A204.1 (cell line): Measurements from ENCODE around the gene ARHGEF7.

Source experiments
- FAIRE-seq: peaks from 2 replicates; lab custom pipeline; 2012; peaks lifted over from hg19 to GRCh38; lab: Jason Lieb, UNC

The ARHGEF7 gene

DNA sequence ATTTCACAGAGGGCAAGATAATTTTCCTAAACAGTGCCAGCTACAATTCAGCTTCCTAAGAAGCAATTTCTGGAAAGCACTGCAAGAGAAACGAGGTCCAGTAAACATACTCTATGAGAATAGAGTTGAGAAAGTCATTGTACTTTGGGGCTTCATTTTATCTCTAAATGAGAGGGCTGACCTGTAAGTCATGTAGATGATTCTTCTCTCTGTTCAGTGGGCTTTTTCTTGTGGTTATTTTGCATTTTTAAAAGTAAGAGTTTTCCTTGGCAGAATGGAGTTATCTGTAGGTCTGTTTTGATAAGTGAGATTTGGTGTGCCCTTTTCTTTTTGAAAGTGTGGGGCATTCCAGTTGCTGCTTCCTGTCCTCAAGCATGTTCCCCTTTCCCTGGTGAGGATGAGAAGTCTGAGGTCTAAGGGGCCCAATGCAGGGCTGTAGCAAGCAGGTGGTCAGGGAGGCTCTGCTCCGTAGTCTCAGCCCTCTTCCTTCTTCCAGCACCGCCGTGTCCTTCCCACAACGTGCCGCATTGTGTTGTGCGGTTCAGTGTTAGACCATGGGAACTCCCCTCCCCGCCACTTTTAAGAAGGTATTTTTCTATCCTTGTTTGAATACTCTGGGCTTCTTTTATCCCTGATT lies 86.3 kb downstream of the ARHGEF7 start:
- FAIRE-seq: no peak

DNA sequence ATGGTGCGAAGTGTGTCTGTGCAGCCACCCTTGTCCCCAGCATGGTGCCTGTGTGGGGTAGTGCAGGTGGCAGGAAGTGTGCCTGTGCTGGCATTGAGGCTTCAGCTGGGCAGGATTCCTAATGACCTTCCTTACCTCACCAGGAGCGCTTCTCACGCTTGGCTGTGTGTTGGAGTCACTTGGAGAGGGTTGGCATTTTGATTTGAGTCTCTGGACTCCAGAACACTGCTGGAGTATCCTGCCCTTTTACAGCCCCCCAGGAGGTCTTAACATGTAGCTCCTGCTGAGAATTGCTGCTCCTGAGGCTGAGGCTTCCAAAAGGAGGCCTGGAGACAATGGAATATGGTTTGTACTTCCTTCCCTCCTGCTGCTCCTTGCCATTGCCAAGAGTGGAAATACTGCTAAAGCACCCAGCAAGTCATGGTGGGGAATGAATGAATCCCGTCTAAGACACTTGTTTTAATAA lies 87.1 kb downstream of the ARHGEF7 start:
- no peak for FAIRE-seq

DNA sequence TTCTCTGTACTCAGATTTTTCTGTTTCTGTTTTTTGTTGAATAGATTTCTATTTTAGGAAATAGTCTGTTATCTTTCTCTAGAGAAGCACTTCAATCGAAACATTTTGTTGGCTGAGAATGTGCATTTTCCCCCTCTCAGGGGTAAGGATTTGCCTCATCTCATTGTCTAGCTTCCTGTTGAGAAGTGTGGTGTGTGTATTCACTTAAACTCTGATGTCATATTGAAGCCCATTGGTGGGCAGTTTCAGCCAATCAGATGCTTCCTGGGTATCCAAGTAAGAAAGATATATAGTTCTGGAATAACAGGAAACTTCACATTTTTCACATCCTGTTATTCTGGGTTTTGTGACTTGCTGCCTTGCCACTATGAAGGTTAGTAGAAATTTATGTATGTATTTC lies 87.6 kb downstream of the ARHGEF7 start:
- no peak for FAIRE-seq

DNA sequence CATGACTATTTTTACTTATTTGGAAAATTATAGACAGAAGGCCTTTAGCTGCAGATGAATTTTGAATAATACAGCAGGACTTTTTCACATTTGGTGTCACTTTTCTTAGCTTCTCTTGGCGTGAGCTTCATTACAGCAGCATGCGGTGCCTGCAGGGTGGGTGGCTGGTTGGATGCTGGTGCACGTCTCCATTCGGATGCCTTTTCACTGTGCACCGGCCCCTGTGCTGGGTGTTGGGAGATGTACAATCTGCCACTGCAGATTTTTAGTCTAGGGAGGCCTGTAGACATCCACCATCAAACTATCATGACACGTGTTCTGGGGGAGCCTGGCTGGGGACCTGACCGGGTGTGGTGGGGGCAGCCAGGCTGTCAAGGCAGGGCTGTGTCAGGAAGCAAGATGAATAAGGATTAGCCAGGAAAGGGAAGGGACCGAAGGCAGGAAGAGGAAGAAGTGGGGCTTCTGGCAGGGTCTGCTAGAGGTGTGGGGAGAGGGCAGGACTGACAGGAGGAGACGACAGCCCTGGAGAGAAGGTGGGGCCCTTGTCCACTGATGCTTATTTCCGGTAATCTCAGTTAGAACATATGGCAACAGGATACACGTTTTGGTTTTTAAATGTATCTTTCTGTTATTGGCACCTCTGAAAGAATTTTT lies 88.8 kb downstream of the ARHGEF7 start:
- FAIRE-seq: no peak

DNA sequence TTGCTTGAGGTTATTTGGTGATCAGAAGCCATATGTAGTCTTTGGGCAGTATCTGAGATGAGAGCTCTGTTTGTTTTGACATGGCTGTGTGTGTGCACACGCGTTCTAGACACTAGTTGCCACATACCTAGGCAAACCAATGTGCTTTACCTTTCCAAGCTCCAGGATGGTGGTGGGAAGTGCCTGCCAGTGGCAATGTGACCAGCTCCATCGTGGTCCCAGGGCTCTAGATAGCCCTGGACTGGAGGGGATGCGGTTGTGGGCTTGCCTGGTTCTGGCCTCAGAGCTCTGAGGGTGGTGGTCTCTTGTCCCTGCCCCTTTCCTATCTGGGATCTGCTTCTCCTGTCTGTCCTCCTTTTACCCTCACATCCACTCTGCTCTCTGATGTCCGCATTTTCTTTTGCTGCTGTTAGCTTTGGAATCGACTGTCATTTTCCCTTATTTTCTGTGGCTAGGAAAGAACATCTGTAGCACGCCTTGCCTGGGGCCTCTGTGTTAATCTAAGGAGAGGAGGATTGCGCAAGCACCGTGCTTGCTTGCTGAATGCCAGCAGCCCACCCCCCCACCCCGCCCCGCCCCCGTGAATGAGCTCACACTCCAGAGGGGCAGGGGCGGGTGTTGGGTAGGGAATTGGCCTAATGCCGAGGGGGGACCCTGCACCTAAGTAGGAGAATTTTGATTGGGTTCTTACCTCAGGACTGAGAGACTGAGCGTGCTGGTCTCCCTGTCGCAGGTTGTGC lies 89.5 kb downstream of the ARHGEF7 start:
- no peak for FAIRE-seq

DNA sequence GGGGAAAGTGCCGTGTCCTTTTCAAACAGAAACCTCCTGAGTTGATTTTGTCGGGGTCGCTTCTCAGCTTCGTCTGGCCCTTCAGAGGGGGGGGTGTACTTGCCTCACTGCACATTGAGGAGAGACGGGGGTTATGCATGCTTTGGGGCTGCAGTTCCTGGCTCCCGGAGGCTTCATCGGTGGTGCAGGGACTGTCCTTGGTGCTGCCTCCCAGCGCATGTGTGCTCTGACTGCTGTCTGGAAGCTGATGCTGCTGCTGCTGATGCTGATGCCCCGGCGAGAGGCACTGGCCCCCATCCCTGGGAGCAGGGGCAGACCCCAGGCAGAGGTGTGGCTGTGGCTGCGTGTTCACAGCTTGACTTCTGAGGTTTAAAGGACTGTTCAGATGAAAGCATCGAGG lies 91.0 kb downstream of the ARHGEF7 start:
- FAIRE-seq: no peak

DNA sequence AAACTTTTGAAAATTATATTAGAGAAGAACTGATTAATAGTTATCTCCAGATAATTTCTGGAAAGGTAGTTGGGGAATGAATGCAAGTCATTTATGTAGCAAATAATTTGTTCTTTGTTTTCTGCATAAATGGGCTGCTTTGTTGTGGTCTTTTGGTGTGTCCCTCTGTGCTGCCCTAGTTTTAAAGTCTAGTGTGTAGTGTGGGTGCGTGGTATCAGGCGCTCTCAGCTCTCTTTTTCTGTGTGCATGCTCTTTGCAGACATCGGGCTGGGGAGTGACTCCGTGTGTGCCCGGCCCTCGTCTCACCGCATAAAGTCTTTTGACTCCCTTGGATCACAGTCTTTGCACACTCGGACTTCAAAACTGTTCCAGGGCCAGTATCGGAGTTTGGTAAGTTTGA lies 94.5 kb downstream of the ARHGEF7 start:
- no peak for FAIRE-seq

DNA sequence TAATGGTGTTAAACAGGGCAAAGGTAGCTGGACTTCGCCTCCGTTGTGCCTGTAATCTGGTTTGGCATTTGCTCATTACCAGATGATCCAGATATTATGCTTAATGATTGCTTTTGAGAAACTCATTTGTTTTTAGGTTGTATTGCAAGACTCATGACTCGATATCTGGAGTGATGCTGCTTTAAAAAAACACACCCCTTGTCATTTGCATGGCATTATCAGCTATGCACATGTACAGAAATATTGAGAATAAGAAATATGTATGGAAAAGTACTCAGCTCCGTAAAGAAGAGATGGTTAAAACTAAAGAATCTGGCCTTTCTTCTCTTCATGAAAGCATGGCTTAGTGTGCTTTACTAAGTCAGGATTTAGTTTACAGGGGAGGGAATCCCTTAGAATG lies 95.0 kb downstream of the ARHGEF7 start:
- FAIRE-seq: no peak

DNA sequence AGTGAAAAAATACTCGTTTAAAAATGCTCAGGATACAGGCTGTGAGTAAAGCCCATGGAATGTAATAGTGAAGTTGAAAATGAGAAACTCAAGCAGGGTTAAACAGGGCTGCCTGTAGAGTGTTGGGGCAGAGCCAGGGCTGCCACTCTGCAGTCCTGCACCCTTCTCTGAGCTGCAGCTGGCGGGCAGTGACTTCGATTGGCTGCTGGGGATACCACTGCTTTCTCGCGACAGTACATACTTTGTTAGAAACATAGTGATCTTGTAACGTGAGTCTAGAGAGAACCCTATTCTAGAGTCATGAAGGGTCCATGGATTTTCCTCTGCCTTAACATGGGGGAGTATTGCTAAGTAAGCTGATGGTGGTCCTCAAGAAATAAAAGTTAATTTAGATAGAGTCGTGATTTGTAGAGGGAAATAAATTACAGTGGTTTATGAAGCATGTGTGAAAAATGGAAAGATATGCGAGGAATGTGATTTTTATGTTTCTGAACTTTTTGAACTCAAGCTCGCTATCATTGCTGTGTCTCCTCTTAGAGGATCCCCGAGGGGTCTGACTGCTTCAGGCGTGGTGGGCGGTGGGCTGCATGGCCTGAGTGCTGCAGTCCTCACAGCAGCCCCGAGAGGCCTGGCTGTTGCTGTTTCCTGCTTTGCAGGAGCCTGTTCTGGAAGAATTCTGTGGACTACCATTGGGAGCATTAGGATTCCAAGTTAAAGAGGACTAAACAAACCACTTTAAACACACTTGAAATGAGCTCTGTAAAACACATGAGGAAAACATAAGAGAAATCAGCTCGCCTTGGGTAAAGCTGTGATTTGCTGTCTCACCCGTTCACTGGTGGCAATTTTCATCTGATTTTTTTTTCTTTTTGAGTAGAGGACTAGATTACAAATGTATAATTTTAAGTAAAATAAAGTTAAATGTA lies 95.7 kb downstream of the ARHGEF7 start:
- no peak for FAIRE-seq

DNA sequence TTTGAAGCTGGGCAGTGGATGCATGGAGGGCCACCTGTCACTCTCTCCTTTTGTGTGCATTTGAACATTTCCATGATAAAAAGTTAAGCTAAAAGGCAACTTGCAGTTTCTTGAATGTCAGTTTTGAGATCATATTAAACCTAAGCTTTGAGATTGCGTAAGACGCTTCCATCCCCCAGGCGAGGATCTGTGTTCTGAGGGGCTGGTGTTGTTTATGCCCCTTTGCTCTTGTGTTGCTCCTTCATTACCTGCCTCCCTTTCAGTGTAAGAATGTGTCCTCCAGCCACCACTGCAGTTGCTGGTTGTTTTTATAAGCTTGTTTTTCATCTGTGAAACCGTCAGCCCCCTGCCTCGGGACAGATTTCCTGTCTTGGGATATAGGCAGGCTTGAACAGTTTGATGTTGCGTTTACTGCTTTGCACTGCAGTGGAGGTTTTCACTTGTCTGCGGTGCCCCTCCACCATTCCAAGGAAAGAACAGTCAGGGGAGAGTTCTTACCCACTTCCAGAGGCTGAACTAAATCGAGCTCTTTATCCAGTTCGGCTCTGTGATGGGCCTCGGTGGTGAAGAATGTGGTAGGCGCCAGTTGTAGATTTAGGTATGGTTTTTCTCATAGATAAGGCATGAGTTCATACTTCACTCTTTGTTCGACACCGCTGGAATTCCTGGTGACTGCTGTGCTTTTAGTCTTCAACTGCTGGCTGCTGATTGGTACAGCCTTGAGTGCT lies 96.8 kb downstream of the ARHGEF7 start:
- FAIRE-seq: no peak

DNA sequence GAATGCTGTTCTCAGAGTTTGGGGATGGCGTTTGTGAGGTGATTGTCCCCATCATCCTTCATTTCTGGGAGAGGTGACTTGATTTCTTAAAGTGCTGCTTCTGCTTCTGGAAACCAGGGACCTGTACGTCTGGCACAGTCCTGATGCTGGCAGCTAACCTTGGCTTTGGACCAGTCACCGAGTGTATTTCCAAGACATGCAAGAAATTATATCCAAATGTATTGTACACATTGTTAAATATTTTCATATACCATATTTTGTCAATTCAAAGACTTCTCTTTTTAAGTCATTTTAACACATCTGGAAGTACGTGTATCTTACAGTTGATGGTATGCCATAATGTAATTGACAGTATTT lies 97.4 kb downstream of the ARHGEF7 start:
- FAIRE-seq: no peak

DNA sequence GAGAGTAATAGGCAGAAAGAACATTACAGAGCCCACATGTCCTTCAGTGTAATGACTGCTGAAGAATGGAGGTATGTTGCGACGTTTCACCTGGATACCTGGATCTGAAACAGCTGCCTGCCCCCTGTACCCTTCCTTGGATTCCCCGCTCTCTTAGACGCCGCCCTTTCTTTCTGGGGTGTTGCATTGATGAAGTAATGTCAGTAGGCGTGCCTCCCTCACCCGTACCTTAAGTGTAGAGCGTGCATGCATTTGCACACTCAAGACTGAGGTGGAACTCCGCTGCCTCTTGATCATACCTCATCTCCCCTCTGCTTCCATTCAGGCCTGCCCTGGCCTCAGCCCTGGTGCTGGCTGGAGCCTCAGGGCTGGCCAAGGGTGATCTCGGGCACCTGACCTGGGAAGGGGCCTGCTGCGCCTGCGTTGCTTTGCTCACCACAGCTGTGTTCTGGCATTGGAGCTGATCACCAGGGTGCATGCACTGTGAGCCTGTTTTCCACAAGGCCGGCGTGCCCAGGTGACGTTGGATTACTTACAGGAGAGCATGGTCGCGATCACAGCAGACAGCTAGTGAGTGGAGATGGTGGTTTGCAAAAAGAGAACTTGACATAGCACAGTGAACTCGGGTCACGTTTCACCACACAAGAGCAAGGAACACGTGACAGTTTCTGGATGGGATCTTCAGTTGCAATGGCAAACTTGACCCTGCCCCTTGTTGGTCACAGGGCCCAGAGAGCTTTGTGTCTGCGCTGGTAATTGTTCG lies 99.0 kb downstream of the ARHGEF7 start:
- FAIRE-seq: no peak

DNA sequence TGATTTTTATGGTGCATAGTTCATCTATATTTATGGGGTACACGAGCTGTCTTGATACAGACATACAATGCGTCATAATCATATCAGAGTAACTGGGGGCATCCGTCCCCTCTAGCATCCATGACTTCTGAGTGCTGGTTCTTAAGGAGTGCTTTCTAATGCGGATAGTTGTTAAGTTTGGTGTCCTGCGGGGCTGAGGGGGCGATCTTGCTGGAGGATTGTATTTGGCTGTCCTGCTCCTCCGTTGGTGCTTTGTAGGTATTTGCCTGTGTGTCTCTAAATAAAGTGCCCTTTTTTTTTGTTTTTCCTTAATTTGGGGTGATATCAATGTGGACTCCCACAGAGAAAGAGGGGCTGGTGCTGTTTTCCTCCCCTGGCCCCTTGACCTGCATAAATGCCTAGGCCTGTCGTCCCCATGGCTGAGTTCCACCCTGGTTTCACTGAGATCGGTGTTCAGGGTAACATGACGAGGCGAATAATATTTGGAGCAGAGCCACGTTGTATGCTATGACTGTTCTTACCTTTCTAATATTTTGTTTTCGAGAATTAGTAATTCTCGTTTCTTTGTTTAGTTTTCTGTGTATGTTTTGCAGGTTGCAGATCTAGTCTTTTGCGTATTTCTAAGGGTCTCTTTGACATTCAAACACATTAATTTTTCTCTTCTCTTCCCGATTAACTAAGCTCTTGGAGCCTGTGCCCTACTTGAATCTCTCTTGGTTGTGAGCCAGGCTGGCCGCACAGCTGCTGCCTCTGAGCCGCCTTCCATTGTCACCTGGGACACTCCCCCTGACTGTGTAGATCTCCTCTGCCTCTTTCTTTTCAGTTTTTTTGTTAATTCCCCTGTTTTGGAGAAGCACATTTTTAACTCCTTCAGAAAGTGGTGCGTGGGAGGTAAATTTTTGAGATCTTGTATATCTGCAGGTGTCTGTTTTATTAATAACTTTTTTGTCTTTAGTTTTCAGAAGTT lies 100.3 kb downstream of the ARHGEF7 start:
- FAIRE-seq: no peak

DNA sequence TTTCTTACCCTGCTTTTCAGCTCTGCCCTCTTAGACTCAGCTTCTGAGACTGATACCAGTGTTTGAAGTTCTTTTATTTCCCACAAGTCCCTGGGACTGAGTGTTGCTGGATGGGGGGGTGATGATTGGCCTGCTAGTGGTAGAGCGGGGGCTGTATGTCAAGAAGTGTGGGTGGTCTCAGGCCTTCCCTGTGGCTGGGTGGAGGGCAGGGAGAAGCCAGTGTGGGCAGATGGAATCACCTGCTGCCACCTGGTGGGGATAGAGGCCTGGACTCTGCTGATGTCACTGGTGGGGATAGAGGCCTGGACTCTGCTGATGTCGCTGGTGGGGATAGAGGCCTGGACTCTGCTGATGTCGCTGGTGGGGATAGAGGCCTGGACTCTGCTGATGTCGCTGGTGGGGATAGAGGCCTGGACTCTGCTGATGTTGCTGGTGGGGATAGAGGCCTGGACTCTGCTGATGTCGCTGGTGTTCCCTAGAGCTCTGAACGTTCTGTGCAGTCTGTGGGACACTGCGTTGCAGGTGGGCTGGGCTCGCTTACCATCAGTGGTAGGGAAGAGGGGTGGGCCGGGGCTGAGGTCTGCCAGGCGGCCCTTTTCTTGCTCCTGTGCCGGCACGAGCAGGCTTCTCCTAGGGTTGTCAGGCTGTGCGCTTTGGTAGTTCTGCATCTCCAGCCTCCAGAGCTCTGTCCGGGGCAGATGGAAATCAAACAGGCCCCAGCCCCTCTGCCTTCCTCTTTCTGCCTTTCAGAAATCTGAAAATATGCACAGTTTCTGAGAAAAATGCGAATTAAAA lies 101.3 kb downstream of the ARHGEF7 start:
- FAIRE-seq: no peak

DNA sequence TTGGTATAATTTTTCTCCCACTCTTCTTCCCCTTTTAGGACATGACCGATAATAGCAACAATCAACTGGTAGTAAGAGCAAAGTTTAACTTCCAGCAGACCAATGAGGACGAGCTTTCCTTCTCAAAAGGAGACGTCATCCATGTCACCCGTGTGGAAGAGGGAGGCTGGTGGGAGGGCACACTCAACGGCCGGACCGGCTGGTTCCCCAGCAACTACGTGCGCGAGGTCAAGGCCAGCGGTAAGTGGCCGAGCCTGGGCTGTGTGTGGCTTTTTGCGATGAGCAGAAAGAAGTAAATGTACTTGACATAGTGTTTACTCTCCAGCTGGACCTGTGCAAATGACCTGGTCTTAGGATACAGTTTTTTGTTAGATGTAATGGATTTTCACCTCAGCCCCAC lies 102.5 kb downstream of the ARHGEF7 start:
- FAIRE-seq: no peak

DNA sequence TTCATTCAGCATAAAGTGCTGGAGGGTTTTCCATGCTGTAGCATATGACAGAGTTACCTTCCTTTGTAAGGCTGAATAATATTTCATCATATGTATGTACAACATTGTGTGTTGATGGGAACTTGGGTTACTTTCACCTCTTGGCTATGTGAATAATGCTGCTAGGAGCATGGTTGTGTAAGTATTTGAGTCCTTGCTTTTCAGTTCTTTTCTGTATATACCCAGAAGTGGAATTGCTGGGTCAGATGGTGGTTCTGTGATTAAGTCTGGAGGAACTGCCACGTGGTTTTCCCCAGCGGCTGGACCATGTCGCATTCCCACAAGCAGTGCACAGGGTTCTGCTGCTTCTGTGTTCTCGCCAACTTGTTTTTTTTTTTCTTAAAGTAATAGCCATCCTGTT lies 104.2 kb downstream of the ARHGEF7 start:
- FAIRE-seq: no peak

DNA sequence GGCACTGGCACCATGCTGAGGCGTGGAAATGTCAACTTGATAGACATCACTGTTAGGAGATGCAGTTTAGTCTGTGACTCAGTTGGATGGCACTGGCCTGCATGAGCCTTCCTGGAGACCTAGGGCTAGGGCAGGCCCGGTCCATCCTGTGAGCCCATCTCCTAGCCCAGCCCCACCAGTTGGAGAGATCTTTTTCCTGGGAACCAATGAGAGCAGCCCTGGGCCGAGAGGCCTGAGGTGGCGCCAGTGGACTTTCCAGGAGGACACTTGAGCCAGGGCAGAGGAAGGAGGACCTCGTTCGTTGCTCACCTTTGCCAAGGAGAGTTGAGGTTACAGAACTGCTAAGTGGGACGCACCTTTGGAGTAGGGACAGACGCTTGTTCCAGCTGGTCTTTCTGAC lies 104.8 kb downstream of the ARHGEF7 start:
- no peak for FAIRE-seq

DNA sequence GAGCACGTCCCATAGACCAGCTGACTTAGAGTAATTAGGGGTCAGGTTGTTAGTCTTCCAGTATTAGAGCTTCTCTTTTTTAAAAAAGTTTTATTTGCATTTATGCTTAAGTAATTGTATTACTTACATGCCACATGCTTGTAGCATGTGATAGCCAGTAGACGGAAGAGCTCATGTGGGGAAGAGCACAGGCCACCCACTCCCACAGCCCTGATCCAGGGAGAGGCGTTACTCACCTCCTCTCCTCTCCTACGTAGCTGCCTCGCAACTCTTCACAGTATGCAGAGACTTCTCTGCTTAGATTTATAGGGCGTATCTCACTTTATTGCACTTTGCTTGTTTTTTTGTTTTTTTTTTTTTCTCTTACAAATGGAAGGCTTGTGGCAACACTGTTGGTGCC lies 110.1 kb downstream of the ARHGEF7 start:
- FAIRE-seq: no peak
